Lower lobe of right lung (tissue), 2 donors: Measurements from ENCODE around the gene CFAP100. TPM values are rescaled to one million over a fixed set of nuclear protein-coding genes. Genes with fewer than 3 reads are reported as not detected.

Experiments
- ATAC-seq, 2 donors: fragments of 200-7000 bp; cut with Tn5 transposase; one replicate each; pipeline ENCODE4 v1.9.1; 2020 to 2022; ENCODE audit warnings: mild to moderate bottlenecking in 2 of 2, moderate library complexity in 2 of 2
- DNase-seq: peaks from one replicate; pipeline ENCODE4 v3.0.0-alpha.2; 2020
- H3K27ac ChIP-seq: fragments of 200-600 bp; one replicate; pipeline ENCODE4 v1.8.0; 2022
- H3K27me3 ChIP-seq: fragments of 200-600 bp; one replicate; pipeline ENCODE4 v1.8.0; 2022; ENCODE audit warnings: low read depth
- H3K36me3 ChIP-seq: fragments of 200-600 bp; one replicate; pipeline ENCODE4 v1.8.0; 2022; ENCODE audit warnings: mild to moderate bottlenecking
- H3K4me1 ChIP-seq: fragments of 200-600 bp; one replicate; pipeline ENCODE4 v1.8.0; 2022
- H3K4me3 ChIP-seq: fragments of 200-600 bp; one replicate; pipeline ENCODE4 v1.8.0; 2022; ENCODE audit warnings: mild to moderate bottlenecking
- H3K9me3 ChIP-seq: fragments of 200-600 bp; one replicate; pipeline ENCODE4 v1.8.0; 2022
- CTCF ChIP-seq: fragments of 200-600 bp; IDR thresholded peaks from one replicate; pipeline ENCODE4 v1.8.0; 2022; ENCODE audit warnings: antibody characterized with exemption, mild to moderate bottlenecking
- intact Hi-C: fragments of 100-400 bp; cut with DNase I; formaldehyde crosslinking; loops from one replicate; pipeline ENCODE4 v1.11.0; 2022
- total RNA-seq: library from RNA; stranded (reverse); fragmentation: NEBNext Ultra II Directional; extraction: Animal tissue kit (Norgen Biotek cat#: 25700); gene quantifications from one replicate; pipeline ENCODE4 v1.2.1, GENCODE V29; 2021
- donor health status: DM: no; HTN: yes; CAD: no; lungs with severe emphysema.

CFAP100 gene
- total RNA-seq, 1 donor from 2014 or later, result 21.5 TPM

- H3K27me3 ChIP-seq, result no peaks in the 10 kb centered on the region
- H3K36me3 ChIP-seq, result peaks cover 13% of the 10 kb centered on the region
- no peaks in the 10 kb centered on the region for H3K9me3 ChIP-seq
- H3K4me1 ChIP-seq, result peaks cover 46% of the 10 kb centered on the region
- H3K27ac ChIP-seq, result peak within 1 kb of the TSS; percentile 92
- ATAC-seq, result peak; percentile 90 to 95
- intact Hi-C loops, result no loop called here
- DNase-seq, result peak; percentile 97
- peak within 1 kb of the TSS; percentile 81 for H3K4me3 ChIP-seq
- peak; percentile 29 for TF ChIP-seq CTCF
Observed at GRCh38 chr3:126475413-126476114, 80.9 kb downstream of the CFAP100 start, which contains the start of gene ZXDC. ZXDC (minus strand) TSS chr3:126475891; CDS start chr3:126475865, 26 bp downstream.

GRCh38 chr3:126476166-126477060, 81.7 kb downstream of the CFAP100 start:
- intact Hi-C loops, result no loop called here
- Histone ChIP-seq H3K9me3 (no peaks in the 10 kb centered on the region), H3K4me1 (peaks cover 40% of the 10 kb centered on the region), H3K27ac (peak overlapping the region; percentile 90), H3K4me3 (peak overlapping the region; percentile 74), H3K36me3 (peaks cover 5% of the 10 kb centered on the region), H3K27me3 (no peaks in the 10 kb centered on the region)
- no peak for TF ChIP-seq CTCF
- ATAC-seq, result peak; percentile 66 to 72
- DNase-seq, result peak; percentile 83

- H3K27me3 ChIP-seq, result no peaks in the 10 kb centered on the region
- H3K4me3 ChIP-seq, result no peak overlapping the region
- TF ChIP-seq CTCF, result no peak
- ATAC-seq (no peak), DNase-seq (no peak)
- intact Hi-C loops, result no loop called here
- no peak overlapping the region for H3K27ac ChIP-seq
- no peaks in the 10 kb centered on the region for H3K36me3 ChIP-seq
- no peaks in the 10 kb centered on the region for H3K9me3 ChIP-seq
- peaks cover 34% of the 10 kb centered on the region for H3K4me1 ChIP-seq
Observed at GRCh38 chr3:126477061-126477380, 82.3 kb downstream of the CFAP100 start.

- Histone ChIP-seq H3K9me3 (no peaks in the 10 kb centered on the region), H3K27me3 (no peaks in the 10 kb centered on the region), H3K36me3 (no peaks in the 10 kb centered on the region), H3K27ac (no peak overlapping the region), H3K4me1 (peaks cover 17% of the 10 kb centered on the region), H3K4me3 (no peak overlapping the region)
- ATAC-seq (no peak), DNase-seq (peak; percentile 38)
- intact Hi-C loops, result no loop called here
- TF ChIP-seq CTCF, result no peak
Observed at GRCh38 chr3:126478581-126479310, 84.0 kb downstream of the CFAP100 start.

- no peak overlapping the region for H3K27ac ChIP-seq
- intact Hi-C loops, result no loop called here
- no peaks in the 10 kb centered on the region for H3K36me3 ChIP-seq
- H3K9me3 ChIP-seq, result no peaks in the 10 kb centered on the region
- TF ChIP-seq CTCF, result no peak
- no peak overlapping the region for H3K4me3 ChIP-seq
- peaks cover 8% of the 10 kb centered on the region for H3K4me1 ChIP-seq
- no peaks in the 10 kb centered on the region for H3K27me3 ChIP-seq
- DNase-seq (no peak), ATAC-seq (no peak)
Observed at GRCh38 chr3:126479642-126480041, 84.9 kb downstream of the CFAP100 start.
